Activated CD4-positive, alpha-beta T cell treated with anti-CD3 and anti-CD28 coated beads, Interleukin-2, Interleukin-6, amounts not matched to agents 100 ng/mL and 50 ng/mL, durations not matched to agents 16 hours and 8 hours (primary cell): ENCODE results near the gene DDX6.
"Not testable (repeated sequence)": the region's sequence is repeated elsewhere in the genome, so short reads cannot be mapped to it uniquely, and the experiment has no call there.

ENCODE experiments used
- DNase-seq: peaks from one replicate; pipeline ENCODE4 v3.0.0-alpha.2; 2020

Gene DDX6

GRCh38 chr11:118735203-118735602 is 55.8 kb downstream of the DDX6 start:
- DNase-seq: no peak

DNA sequence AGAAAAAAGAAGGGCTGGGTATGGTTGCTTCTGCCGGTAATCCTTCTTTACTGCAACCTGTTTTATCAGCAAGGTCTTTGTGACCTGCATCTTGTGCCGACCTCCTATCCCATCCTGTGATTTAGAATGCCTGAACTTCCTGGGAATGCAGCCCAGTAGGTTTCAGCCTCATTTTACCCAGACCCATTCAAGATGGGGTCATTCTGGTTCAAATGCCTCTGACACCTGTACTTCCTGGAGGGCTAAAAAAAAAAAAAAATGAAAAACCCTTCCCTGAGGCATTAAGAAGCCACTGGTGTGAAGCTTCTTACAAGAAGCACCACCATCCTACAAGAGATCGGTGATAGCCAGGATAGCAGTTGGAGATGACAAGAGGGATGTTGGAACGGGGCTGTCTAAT is 56.9 kb downstream of the DDX6 start:
- no peak for DNase-seq

GRCh38 chr11:118729753-118730152 is 61.2 kb downstream of the DDX6 start:
- DNase-seq: not testable (repeated sequence)

DNA sequence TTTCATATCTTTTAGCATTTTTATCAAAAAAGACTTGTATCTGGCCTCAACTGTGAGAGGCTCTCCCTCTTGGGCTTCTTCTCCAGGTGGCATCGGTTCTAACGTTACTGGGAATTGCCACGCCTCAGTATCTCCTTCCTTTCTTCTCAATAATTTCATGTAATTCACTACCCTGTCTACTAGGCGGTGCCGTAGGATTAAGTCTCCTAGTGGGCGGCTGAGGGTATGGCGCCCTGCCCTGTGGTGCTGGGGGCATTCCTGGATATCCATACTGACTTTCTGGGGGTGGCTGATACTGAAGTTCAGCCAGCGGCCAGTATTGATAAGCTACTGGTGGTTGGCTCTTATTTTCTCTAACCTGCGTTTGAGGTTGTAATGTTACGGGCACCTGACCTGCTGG is 62.9 kb downstream of the DDX6 start:
- not testable (repeated sequence) for DNase-seq

DNA sequence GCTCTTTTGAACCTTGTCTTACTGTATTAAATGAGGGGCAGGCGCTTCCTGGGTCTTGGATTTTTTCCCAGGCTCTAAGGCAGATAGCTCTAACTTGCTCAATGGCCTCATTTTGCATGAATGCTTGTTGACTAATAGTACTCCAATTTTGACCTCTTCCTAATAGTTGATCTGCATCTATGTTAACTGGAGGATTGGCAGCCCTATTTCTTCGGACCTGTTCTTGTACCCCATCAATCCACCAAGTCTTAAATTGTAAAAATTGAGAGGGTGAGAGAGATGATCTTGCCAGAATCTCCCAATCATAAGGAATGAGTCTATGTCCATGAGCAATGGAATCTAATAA is 63.3 kb downstream of the DDX6 start:
- not testable (repeated sequence) for DNase-seq

GRCh38 chr11:118727001-118727720 is 63.8 kb downstream of the DDX6 start:
- DNase-seq: not testable (repeated sequence)

GRCh38 chr11:118721478-118722015 is 69.4 kb downstream of the DDX6 start:
- DNase-seq: not testable (repeated sequence)

GRCh38 chr11:118720740-118721139 is 70.2 kb downstream of the DDX6 start:
- DNase-seq: not testable (repeated sequence)

DNA sequence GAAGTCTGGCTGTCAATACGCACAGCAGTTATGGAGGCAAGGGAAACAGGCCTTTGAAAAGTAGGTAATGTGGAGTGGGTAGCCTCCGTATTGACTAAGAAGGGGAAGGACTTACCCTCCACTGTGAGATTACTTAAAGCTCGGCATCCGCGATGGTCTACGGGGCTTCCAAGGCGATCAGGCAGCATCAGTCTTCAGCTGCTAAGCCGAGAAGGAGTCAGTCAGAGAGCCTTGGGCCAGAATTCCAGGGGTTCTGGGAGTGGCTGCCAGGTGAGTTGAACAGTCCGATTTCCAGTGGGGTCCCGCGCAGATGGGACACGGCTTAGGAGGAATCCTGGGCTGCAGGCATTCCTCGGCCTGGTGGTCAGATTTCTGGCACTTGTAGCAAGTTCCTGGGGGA is 70.9 kb downstream of the DDX6 start:
- not testable (repeated sequence) for DNase-seq

GRCh38 chr11:118718562-118718961 is 72.4 kb downstream of the DDX6 start:
- DNase-seq: not testable (repeated sequence)

DNA sequence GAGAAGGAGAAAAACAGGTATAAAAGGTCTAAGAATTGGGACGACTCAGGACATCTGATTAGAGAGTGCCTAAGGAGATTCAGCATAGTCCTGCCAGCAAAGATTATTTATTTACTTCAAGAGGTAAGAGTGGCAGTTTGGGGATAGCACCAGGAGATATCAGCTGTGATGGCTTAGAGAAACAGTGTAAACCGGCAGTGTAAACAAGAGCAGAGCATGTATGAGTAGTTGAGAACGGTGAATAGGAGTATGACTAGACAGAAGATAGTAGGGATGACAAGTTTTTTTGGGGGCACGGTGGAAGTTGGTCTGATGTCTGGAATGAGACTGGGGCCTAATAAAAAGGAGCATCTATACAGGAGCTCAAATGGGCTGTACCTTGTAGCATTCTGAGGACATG is 73.2 kb downstream of the DDX6 start:
- DNase-seq: not testable (repeated sequence)

- DNase-seq: not testable (repeated sequence)
Observed at GRCh38 chr11:118717221-118717620, 73.7 kb downstream of the DDX6 start.

DNA sequence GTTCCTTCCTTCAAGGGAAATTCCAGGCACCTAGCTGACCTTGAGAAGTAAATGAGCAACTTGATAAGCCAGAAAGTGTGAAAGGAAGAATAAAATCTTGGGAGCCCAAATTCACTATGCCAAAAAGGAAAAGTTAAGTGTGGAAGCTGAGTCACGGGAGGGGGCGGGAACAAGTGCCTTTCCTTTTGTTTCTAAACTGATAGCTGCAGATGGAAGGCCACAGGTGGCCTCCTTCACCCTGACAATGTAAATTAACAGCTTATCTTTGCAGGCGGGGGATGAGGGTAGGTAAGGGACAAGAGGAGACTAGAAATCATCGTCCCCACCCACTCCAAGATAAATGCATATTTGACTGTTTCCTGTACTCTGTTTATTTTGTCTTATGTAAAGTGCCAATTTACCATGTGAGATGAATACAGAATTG is 75.1 kb downstream of the DDX6 start:
- DNase-seq: no peak

DNA sequence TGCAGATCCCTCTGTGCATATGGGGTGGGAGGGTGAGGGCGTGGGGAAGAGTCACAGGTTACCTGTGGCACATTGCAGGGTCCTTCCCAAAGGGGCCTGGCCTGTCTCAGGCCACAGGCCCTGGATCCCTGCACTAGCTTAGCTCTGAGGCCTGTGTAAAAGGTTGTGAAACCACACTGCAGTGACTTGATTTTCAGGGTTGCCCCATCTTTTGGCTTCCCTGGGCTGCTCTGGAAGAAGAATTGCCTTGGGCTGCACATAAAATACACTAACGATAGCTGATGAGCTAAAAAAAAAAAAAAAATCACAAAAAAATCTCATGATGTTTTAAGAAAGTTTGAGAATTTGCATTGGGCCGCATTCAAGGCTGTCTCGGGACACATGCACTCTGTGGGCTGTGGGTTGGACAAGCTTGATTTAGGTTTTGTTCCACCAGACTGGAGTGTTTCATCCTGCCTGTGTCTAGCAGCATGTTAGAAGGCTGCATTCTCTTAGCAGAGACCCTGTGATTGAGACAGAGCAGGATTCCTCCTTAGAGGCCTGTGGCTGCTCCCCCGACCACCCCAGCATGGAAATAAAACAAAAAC is 75.6 kb downstream of the DDX6 start:
- DNase-seq: no peak

GRCh38 chr11:118714816-118715215 is 76.1 kb downstream of the DDX6 start:
- DNase-seq: no peak

DNA sequence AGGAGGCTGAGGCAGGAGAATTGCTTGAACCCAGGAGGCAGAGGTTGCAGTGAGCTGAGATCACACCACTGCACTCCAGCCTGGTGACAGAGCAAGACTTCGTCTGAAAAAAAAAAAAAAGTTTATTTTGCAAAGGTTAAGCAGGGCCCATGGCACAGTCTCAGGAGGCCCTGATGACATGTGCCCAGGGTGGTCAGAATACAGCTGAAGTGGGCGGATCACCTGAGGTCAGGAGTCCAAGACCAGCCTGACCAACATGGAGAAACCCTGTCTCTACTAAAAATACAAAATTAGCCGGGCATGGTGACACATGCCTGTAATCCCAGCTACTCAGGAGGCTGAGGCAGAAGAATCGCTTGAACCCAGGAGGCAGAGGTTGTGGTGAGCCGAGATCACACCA is 76.5 kb downstream of the DDX6 start:
- DNase-seq: not testable (repeated sequence)

DNA sequence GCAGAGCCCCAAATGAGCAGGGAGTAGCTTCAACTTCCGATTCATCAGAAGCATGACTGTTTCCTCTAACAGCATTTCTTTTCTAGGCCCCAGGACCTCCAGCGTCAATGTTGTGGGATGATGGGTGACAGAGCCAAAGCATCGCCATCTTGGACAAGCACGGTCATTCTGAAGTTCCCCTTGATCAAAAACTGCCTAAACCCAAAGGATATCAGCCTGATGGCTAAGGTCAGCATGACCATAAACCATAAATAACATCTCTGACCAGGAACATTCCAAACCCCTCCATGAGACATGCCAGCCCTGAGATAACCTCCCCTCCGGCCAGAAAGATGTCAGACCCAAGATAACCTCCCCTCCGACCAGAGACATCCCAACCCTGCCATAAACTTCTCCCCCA is 82.7 kb downstream of the DDX6 start:
- no peak for DNase-seq

GRCh38 chr11:118706546-118706825 is 84.5 kb downstream of the DDX6 start:
- DNase-seq: no peak

- no peak for DNase-seq
Observed at GRCh38 chr11:118705791-118706545, 85.0 kb downstream of the DDX6 start.

DNA sequence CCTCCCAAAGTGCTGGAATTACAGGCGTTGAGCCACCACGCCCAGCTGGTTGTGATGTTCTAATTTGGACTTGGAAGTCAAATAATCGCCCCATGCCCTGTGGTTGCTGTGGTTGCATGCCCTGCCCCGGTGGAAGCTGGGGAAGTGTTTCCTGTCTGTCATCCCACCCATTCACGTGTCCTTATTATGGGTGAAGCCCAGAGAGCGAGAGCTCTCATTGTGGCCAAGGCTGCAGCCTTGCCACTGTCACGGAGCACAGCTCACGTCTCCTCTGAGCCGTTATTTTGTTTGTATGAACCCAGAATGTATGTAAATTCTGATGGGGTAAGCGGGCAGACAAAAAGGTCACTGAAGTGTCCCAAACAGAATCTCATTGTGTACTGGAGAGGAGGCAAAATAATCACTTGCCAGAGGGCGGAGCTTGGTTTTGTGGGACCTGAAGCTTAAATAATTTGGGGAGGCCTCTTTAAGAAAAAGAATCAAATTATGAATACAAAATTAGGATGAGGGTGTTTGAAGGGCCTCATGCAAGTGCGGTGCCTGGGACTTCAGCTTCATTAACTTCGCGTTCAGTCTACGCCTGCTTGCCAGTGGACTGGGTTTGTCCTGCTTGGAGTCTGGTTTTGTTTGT is 85.7 kb downstream of the DDX6 start:
- no peak for DNase-seq

- DNase-seq: no peak
Observed at GRCh38 chr11:118703563-118704106, 87.3 kb downstream of the DDX6 start.

DNA sequence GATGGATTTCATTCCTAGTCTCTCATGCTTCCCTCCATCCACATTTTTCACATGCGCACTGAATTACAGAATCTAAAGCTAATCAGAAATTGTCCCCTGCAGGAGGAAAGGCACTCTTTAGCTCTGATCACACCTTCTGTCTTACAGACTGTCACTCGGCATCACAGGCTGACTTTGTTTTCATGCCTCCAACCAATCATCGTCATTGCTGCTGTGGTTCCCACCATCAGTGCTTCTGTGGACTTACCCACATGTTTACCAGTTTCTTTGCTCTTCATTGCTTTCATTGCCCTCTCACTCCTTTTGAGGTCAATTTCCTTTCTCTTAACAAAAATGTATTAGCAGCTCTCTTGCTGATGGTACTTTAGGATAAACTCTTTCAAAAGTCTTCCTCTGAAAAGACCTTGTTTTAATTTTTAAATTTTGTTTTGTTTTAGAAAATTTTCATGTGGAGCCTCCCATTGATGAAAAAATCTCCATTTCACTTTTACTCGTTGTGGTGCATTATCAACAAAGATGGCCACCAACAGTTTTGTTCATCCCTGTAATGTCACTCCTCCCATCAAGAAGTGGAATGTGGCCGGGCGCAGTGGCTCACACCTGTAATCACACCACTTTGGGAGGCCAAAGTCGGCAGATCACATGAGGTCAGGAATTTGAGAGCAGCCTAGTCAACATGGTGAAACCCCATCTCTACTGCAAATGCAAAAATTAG is 91.3 kb downstream of the DDX6 start:
- DNase-seq: no peak
